NCI-H2196 (cell line): ENCODE measurements around the gene FTSJ1.
"Not testable (repeated sequence)": the region's sequence is repeated elsewhere in the genome, so short reads cannot be mapped to it uniquely, and the experiment has no call there.

Source experiments
- DNase-seq: peaks from one replicate; lab custom pipeline; 2025; ENCODE audit not compliant: unreplicated experiment; lab: John Stamatoyannopoulos, UW

The FTSJ1 gene

DNA sequence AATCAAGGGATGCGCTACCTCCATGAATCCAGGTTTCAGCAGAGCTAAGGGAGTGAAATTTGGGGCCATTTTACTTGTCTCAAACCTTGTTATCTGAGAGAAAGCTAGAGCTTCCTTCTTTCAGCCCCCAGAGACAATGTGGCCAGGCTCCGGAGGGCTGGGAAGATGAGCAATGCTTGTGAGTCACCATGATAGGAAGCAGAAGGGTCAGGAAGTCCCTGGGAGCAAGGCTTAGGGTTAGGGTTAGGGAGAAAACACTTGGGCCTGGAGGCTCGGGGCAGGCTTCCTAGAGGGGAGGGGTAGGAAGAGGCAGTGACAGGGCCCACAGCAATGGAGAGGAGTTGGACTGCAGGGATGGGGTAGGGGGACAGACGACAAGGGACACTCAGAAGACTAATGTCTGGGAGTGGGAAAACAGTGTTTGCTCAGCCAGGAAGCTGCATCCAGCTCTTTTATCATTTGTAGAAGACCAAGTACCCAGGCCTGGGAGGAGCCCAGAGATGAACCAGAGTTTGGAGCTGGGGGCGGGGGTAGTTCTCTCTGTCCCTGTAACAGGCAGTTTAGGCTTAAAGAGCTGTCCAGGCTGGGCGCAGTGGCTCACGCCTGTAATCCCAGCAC lies 16.4 kb downstream of the FTSJ1 start:
- DNase-seq: no peak

DNA sequence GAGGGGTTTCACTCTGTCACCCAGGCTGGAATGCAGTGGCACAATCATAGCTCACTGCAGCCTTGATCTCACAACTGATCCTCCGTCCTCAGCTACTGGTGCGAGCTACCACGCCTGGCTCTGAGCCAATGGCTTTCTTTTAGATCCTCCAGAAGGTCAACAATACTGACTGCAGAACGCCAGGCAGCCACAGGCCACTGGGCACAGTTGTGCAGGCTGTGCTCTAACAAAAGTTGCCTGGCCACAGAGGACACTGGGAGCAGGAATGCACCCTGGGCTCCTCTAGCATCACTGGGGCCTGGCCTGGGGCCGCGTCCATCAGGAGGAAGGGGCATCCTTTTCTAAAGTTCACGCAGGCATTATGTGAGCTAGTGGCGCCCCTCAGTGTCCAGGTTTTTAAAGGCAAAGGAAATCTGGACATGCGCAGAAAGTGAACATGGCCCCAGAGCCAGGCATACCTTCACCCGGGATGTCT lies 17.9 kb downstream of the FTSJ1 start:
- DNase-seq: no peak

DNA sequence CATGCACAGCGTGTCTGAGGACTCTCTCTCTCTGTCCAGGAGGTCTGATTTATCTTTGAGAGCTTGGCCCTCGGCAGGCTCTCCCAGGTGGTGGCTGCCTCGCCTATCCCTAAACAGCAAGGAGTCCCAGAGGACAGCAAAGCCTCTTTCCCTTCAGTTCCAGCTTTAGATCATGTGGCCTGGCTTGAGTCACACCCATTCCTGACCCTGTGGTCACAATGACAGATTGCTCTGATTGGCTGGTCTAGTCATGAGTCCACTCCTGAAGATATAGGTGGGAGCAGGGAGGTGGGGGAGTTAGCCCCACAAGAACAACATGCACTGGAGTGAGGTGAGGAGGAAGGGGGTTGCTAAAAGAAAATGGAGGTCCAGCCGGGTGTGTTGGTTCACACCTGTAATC lies 20.7 kb downstream of the FTSJ1 start:
- DNase-seq: no peak

DNA sequence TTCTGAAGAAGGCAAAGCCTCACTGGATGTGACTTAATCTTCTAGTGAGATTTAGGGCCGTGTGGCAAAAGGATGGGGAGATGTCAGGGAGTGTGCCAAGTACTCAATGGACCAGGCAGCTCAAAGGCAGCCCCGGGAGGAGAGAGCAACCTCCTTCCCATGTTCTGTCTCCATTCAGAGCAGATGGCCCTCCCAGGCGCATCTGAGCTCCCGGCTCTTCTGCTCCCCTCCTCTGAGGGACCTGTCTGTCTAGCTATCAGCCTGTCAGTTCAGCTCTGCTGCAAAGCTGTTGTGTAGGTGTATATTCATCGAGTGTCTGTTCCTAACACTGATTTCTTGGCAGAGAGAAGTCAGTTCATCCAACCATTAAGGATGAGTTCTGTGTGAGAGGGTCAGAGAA lies 21.9 kb downstream of the FTSJ1 start:
- DNase-seq: no peak

DNA sequence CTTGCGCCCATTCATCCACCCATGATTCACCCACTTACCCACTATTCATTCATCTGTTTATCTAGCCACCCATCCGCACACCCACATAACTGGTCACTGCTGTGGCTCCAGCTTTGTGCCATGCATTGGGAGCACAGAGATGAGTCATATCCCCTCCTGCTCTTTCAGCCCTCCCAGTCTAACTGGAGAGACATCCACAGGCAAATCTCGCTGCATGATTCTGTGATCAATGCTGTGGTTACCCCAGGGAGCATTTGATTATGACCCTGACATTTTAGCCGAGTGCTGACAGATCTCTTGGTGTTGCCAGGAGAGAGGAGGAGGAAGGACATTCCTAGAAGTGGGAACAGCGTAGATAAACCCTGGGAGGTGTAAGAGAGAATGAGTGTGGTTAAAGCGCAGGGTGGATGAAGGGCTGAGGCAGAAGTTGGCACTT lies 22.4 kb downstream of the FTSJ1 start:
- no peak for DNase-seq

DNA sequence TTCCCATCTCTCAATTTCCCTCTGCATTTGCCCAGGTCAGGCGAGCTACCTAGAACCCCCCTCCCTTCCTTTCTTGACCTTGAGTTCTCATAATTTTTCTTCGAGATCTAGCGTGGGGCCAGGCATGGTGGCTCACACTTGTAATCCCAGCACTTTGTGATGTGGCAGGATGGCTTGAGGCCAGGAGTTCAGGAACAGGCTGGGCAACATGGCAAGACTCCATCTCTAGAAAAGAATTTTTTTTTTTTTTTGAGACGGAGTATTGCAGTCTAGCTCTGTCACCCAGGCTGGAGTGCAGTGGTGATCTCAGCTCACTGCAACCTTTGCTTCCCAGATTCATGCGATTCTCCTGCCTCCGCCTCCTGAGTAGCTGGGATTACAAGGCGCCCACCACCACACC lies 28.3 kb downstream of the FTSJ1 start:
- DNase-seq: no peak

DNA sequence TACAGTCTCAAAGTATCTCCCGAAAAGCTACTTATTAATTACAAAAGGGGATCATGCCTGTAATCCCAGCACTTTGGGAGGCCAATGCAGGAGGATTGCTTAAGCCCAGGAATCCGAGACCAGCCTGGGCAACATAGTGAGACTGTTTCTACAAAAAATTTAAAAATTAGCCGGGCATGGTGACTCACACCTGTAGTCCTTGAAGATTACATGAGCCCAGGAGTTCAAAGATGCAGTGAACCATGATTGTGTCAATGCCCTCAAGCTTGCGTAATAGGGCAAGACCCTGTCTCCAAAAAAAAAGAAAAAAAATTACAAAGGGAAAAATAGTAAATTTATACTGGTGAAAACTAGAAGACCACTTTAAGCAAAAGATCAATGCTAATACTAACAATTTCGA lies 29.5 kb downstream of the FTSJ1 start:
- no peak for DNase-seq

DNA sequence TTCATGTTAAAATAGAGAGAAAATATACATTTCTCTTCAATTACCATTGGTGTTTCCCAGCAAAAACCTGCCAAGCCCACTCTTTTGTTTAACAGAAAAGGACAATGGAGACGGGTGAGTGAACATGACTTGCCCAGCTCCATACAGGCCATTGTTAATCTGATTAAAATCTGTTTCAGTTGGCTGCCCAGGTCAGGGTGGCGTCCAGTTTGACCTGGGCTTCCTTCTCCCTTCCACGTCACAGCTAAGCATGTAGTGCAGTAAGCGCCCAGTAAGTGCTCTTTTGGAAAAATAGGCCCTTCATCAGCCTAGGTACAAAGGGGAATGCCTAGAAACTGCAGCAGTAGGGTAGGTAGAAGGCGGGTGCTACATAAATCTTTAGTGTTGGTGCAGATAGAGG lies 31.2 kb downstream of the FTSJ1 start:
- no peak for DNase-seq

DNA sequence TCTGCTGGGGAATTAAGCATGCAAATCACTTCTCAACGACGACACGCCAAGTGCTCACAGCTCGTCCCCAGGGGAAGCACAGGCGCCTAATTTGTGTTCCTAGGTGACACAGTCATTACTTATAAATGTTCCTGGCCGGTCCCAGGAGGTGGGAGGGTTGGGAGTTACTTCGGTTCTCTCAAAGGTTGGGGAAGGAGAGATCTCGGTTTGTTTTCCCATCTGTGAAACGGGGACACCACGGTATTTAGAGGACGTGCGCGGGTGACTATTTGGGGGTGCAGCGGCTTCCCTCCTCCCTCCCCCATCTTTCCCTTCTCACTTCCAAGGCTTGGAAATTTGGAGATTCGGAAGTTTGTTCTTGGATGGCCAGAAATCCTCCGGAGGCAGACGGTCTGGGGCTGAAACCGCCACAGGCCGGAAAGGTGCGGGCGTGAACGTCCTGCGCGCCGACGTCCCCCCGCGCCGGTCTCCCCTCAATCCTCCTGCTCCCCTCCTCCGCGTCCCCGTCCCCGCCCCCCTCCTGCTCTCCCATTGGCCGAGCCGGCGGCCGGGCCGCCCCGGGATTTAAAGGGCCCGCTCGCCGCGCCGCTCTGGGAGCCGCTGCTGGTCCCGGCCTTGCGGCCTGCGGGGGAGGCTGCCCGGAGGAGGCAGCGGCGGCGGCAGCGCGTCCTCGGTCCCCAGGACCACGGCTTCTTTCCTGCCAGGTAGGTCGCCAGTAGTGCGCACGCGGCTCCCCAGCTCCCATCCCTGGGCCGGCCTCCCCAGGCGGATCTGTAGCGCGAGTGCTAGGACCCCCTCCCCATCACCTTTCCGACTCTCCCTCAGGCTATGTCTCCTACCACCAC lies 32.6 kb downstream of the FTSJ1 start, which contains the start of gene PORCN:
Gene PORCN (plus strand): TSS at position 593 of the 845 bp plus-strand sequence. CDS start 829 bp downstream, outside the sequence.
- peak; percentile 50 for DNase-seq

DNA sequence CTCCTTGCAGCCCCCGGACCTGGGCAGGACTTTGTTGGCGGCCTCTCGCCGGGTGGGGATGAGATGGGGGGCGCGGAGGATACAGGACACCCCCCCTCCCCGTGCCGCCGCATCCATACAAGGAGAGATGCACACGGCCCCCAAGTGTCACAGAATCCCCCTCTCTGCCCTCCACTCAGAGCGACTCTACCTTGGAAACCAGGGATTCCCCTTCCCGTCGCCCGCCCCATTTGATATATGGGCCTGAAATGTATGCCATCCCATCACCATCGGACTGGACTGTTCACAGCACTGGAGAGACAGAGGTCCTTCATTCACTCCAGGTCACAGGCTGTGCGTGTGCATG lies 33.2 kb downstream of the FTSJ1 start:
- DNase-seq: no peak

DNA sequence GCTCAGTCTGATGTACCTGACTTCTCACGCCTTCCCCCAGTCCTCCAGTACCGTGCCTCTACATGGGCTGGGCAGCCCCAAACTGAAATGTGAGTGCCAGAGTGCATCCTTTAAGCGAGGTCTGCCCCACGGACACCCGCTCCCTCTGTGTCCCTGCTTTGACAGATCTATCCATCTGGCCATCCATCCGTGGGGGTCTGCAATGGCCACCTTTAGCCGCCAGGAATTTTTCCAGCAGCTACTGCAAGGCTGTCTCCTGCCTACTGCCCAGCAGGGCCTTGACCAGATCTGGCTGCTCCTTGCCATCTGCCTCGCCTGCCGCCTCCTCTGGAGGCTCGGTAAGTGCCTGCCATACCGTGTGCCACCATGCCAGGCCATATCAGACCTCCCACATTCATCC lies 33.6 kb downstream of the FTSJ1 start:
- DNase-seq: no peak

DNA sequence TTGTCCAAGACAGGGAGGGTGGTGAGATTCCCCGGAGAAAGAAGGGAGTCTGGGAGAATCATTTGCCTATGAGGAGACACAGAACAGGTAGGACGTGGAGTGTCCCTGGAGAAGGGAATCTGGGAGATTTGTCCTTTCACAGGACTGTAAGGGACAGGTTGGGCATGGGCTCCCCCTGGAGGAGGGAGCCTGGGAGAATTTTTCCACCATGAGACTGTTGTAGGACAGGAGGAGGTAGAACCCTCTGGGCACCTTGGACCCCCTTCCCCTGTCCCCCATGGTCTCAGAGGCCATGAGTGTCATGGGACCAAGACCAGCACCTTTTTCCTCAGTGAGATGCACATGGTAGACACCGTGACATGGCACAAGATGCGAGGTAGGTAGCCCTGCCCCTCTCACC lies 35.6 kb downstream of the FTSJ1 start:
- peak; percentile 1 for DNase-seq

DNA sequence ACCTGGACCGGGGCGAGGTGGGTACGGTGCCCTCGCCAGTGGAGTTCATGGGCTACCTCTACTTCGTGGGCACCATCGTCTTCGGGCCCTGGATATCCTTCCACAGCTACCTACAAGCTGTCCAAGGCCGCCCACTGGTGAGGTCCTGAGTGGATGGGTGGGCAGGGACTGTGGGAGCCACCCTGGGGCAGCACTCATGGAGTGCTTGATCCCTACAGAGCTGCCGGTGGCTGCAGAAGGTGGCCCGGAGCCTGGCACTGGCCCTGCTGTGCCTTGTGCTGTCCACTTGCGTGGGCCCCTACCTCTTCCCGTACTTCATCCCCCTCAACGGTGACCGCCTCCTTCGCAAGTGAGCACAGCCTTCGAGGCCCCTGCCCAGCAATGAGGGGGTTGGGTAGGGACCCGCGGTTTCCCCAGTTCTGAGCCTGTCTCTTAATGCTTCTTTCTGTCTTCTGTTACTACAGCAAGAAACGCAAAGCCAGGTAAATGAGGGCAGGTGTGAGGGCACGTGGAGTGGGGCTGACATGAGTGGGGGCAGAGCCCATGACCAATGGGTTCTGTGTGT lies 36.5 kb downstream of the FTSJ1 start:
- no peak for DNase-seq

DNA sequence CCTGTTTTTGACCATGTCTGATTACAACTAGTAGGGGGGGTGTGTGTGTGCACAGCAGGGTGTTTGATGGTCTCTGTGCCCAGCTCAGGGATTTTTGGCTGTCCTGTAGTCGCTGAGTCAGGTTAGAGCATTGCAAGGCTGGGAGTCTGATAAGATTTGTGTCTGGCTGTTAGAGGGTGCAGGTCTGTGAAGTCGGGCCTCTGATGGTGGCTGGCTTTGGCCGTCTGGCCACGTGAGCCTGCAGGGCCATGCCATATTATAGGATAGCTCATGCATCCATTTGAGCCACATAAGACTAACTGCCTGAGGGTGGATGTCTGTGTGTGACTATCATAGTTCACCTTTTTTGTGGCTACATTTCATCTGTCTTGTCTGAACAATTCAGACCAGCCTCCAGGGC lies 37.7 kb downstream of the FTSJ1 start:
- no peak for DNase-seq

DNA sequence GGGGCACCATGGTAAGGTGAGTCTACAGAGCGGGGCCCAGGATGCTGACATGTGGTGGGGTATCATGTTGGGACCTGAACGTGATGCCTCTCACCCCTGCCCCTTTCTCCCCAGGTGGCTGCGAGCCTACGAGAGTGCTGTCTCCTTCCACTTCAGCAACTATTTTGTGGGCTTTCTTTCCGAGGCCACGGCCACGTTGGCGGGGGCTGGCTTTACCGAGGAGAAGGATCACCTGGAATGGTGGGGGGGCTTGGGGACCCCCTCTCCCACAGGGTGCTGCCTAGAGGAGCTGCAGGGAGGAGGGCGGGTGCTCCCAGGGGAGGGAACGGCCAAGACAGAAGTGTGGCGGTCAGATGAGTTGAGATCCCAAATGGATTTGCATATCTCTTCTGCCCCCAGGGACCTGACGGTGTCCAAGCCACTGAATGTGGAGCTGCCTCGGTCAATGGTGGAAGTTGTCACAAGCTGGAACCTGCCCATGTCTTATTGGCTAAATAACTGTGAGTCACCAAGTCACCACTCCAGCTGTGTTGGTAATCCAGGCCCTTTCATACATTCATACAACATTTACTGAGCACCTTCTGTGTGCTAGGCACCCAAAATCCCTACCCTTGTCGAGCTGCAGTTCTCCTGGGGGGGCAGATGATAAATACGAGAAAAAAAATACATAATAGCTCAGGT lies 38.3 kb downstream of the FTSJ1 start:
- DNase-seq: no peak

DNA sequence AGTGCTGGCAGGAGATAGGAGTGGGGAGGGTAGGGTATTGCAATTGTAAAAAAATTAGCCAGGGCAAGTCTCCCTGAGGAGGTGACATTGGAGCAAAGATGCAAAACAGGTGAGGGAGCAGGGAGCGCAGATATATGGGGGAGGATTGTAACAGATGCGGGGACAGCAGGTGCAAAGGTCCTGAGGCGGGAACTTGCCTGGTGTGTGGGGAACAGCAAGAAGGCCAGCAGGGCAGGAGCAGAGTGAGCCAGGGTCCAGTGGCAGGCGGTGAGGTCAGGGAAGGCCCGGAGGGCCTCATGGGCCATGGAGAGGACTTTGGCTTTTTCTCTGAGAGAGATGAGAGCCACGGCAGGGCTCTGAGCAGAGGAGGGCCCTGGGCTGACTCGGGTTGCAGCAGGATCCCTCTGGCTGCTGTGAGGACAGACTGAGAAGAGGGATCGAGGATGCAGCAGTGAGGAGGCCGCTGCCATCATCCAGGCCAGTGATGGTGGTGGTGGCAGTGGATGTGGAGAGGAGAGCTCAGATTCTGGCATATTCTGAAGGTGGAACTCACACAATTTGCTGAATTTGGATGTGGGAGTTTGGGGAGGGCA lies 39.0 kb downstream of the FTSJ1 start:
- DNase-seq: no peak

DNA sequence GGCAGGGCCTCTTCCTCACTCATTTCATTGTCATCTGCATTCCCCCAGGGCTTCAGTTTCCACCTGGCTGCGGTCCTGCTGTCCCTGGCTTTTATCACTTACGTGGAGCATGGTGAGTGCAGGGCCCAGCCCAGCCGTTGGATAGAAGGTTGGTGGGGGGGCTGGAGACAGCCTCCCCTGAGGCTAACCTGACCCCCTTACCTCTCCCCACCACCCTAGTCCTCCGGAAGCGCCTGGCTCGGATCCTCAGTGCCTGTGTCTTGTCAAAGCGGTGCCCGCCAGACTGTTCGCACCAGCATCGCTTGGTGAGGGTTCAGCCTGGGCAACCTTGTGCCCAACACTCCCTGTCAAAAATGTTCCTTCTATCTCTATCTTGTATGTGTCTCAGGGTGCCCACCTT lies 39.8 kb downstream of the FTSJ1 start:
- no peak for DNase-seq

DNA sequence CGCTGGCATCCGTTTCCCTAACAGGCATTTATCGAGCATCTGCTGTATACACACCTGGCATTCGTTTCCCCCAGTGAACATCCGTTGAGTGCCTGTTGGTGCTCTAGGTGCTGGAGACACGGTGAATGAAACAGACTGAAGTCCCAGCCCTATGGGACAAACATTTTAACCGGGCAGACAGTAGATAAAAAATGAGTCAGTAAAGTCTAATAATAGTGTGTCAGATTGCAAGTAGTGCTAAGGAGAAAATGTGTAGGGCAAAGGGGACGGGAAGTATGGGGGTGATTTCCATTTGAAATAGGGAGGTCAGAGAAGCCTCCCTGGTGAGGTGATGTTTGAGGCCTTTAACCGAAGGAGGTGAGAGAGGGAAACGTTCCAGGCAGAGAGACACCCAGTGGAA lies 40.3 kb downstream of the FTSJ1 start:
- no peak for DNase-seq

DNA sequence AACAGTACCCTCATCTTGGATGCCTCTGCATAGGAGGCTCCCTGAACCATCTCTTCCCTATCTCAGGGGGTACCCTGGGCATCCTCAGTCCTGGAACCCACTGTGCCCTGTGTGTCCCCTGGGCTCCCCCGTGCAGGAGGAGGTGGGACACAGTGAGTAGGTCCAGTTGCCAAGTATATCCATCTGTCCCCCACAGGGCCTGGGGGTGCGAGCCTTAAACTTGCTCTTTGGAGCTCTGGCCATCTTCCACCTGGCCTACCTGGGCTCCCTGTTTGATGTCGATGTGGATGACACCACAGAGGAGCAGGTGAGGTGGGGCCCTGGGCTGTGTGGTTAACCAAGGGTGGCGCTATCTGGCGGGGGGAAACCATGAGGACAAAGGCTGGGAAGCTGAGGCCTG lies 41.0 kb downstream of the FTSJ1 start:
- no peak for DNase-seq

DNA sequence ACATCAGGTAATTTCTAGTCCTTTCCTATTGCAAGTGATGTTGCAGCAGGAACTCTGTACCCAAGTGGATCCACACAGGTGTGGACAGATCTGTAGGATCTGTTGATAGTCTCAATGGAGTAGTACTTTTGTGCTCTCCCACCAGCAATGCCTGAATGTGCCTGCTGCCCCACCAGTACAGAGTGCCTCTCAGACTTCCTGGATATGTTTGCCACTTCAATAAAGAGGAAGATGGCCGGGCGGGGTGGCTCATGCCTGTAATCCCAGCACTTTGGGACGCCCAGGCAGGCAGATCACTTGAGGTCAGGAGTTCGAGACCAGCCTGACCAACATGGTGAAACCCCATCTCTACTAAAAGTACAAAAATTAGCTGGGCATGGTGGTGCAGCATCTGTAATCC lies 43.5 kb downstream of the FTSJ1 start:
- not testable (repeated sequence) for DNase-seq

DNA sequence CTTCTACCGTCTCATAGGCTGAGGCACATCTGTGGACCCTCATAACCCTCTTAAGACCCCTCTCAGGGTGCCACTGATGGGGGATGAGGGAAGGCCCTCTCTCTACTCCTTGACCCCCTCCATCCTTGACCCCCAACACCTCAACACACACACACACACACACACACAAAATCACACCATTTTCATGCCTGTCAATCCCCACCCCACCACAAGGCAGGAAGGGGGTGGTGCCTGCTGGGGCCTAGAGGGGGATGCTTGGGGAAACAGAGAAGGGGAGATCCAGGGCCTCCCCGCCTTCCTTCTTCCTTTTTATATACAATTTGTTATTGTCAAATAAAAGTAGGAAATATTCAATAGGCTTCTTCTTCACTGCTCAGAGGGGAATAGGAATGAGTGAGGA lies 44.5 kb downstream of the FTSJ1 start:
- DNase-seq: no peak
